Measurements from ENCODE around the gene KRT84. TPM values are rescaled to one million over a fixed set of nuclear protein-coding genes. Genes with fewer than 3 reads are reported as not detected.

The KRT84 gene
- polyA plus RNA-seq, 1 donor, result not detected

DNA sequence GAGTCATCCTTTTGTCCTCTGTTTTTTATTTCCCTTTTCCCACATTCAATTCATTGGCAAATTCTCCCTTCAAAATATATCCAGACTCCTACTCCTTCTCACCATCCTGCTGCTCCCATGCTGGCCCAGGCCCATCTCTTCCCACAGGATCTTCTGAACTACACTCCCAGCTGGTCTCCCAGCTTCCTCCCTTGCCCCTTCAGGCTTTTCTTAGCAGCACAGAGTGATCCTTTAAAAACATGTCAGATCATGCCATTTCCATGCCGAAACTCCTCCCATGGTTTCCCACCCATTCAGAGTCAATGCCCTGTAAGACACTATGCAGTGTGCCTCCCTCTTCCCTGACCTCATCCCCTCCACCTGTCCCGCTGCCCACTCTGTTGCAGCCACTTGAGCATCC is 2.4 kb upstream of the KRT84 start:
- DNase-seq, result no peak

DNA sequence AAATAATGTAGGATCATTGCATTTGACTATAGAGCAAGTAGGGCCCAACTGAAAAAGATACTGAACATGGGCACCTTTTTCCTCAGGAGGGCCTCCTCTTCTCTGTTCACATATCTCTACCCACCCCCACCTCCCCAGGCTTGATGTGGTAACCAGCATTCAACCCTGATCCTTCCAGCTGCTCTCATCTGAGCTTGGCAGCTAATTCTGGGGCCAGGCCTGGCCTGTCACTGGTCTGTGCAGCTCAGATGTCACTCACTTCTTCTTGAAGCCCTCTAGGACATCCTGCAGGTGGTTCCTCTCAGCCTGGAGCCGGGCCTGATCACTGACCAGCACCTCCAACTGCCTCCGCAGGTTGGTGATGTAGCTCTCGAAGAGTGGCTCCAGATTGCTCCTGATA is 2.1 kb downstream of the KRT84 start:
- DNase-seq, result no peak

DNA sequence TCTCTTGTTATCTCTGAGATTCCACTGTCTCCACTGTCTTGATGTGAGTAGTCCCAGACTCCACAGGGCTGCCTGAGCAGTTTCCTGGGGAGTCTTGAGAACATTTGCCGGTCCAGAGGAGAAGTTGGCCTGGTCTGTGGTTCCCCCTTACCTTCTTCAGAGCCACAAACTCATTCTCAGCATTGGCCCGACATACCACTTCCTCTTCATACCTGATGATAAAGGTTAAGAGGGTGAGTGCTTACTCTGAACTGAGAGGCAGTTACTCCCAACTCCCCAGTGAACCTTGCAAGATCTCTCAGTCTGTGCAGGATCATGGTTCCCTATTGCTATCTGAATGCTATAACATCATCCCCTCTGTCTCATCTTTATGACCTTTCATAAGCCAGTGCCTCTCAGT is 2.6 kb downstream of the KRT84 start:
- no peak for DNase-seq

DNA sequence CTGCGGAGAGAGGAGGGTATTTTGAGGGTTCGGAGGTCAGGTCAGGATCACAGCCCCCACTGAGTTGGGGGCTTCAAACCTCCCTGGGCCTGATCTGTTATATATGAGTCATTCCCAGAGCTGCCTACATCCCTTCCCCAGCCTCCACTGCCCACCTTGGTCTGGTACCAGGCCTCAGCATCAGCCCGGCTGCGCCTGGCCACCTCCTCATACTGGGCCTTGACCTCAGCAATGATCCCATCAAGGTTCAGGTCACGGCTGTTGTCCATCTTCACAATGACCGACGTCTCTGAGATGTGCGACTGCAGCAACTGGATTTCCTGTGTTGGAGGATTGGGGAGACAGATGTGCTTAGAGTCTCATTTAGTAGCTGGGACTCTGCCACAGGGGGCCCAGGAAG is 4.2 kb downstream of the KRT84 start:
- DNase-seq, result no peak

DNA sequence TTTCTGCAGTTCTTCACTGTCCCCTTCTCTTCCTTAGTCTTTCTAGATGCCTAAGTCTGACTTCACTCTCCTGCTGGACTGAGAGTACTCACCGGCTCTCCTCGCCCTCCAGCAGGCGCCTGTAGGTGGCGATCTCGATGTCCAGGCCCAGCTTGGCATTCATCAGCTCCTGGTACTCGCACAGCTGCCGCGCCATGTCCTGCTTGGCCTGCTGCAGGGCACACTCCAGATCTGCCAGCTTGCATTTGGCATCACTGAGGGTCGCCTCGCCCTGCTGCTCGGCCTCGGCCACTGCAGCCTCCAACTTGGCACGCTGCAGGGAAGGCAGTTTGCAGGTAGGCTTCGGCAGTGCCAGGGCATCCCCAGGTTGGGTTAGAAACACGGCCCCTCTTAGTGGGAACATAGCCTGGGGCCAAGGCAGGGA is 5.2 kb downstream of the KRT84 start:
- no peak for DNase-seq

DNA sequence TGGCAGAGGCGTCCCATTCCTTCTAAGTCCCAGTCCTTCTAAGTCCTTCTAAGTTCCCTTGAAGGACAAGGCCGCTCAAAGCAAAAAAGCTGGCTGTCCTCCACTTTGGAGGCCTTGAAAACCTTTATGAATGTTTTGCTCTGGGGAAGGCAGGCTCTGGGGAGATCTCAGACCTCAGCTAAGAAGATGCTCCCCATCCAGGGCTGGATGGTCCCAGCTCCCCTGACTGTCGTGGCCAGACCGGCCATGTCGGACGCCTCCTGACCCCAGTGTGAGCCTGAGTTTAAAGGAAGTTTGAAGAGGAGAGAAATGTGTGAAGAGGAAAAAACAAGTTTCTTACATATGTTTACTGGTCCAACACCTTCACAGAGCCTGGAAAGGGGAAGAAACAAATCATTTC is 5.9 kb downstream of the KRT84 start:
- no peak for DNase-seq

DNA sequence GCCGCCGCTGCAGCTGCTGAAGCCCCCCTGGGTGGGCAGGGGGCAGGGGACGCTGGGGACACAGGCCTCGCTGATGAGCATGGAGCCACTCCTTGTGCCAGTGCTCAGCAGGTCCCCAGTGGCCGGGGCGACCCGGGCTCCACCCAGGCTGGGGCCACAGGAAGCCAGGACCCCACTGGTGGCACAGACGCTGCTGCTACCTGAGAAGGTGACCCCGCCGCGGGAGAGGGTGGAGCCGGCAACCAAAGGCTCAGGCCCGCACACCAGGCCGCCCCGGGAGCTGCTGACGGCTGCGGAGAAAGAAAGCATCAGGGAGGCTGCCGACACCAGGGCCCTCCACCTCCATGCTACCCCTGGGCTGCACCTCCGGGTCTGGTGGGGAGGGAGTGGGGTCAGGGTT is 7.4 kb downstream of the KRT84 start:
- no peak for DNase-seq

DNA sequence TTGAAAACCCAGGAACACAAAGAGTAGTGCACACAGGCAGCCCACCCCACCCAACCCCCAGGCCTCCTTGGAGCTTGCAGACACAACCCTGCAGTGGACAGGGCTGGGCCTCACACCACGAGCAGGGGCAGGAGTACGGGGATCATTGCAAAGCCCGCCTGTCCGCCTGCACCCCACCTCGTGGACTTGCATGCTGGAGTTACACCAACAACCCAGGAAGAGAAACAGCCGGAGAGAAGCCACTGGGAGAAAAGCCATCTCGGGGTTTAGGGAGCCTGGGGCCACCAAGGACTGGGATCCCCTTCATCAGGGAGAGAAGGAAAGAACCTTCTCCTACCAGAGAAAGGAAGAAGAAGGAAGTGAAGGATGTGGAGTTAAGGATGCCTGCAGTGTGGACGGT is 8.2 kb downstream of the KRT84 start:
- no peak for DNase-seq

DNA sequence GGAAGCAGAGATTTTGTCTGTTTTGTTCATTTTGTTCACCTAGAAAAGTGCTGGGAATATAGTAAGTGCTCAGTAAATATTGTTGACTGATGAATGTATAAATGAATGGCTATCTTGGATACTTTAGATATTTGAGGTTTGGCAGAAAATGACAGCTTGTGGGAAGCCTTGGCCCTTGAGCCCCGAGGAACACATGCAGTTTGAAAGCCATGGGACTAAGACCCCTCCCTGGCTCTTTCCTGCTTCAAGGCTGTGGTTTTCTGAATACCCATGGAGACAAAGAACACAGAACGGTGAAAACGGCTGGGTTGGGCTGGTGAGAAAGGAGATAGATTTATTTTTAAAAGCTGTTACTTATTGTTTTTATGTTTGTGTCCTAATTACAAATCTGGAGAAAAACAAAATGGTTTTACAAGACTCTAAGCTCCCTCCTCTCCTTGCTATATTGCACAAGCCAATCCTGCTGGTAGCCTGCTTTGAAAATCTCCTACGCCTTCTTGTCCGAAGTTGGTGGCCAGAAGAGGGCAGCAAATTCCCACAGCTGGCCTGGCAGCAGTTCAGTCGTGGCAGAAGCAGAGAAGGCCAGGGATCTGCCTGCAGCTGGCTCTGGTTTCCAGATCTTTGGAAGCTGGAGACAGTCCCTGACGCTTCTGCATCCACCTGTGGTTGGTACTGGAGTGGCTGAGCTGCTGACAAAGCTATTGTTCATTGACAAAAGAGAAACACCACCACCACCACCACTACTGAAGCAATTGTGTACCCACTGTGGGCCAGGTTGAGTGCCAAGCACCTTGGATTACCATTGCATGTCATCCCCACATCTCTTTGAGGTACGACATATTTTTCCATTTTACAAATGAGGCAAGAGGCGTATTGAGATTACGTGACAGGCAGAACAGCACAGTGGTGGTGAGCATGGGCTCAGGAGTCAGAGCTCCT is 13.0 kb downstream of the KRT84 start:
- DNase-seq, result peak; percentile 72

DNA sequence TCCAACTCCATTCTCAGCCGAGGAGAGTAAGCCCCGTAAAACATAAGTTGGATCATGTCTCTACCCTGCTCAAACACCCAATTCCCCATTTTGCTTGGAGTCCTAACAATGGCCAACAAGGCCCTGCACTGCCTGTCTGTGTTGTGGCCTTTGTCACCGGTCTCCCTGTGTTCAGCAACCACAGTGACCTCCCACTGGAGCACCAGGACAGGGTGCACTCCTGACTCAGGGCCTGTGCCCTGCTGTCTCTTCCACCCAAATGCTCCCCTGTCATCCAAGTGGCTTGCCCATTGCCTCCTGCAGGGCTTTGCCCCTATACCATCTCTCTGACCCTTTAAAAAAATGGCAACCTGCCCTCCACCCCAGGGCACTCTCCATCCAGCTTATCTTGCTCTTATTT is 13.7 kb downstream of the KRT84 start:
- no peak for DNase-seq

DNA sequence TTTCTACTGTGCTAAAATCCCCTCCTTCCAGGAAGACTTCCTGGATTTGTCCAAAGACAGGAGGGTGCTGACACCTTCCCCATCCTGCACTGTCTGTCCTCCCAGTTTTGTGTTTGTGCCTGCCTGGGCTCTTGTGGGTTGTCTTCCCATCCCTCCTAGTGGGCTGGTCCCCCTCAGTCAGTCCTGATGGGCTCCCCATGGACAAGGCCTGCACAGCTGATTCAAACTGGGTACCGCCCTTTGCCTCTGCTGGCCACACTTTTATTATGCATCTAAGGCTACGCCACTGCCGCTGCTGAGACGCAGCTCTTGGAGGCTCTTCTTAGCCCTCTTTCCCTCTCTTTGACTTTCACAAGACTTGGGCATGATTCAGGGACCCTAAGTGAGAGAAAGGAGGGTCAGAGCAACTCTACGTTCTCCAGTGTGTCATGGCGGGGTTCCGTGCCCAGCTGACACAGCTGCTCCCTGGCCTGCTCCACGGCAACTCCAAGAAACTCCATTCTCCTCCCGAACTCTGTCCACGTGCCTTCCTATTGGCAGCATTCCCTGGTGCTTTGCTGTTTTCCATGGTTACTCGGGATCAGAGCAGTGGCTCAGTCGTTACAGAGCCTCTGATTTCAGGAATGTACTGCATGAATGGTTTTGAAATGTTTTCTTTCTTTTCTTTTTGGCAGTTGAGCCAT is 14.4 kb downstream of the KRT84 start:
- DNase-seq, result peak; percentile 57

DNA sequence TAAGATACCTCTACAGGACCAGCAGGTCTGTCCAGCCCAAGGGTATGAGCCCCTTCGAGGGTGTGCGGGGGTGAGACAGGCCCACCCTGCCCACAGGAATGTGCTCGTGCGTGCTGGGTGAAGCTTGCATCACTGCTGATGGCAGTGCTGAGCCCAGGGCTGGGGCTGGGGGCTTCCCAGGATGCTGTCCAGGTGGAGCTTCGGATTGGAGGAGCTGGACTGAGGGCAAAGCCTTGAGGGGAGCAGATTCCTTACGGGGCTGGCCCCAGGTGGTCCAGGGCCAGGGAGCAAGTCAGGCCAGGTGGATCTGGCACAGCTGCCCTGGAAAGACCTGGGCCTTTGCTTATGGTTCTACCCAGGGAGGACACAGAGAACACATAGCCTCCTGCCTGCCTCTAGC is 15.6 kb downstream of the KRT84 start:
- no peak for DNase-seq

DNA sequence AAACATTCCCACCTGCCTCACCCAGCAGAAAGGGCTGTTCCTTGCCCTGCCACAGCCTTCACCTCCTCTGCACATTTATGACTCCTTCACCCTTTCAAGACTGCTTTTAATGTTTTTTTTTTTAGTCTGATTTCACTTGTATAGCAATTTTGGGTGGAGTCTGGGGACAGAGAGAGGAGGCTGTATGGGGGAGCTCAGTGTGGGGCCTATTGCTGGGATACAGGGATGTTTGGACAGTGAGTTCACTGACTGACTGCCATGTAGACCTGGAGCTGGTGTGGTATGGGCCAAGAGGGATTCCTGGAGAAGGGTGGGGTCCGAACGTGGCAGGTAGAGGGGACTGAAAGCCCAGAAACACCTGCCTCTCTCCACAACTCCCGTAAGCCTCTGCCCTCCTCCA is 16.2 kb downstream of the KRT84 start:
- no peak for DNase-seq

DNA sequence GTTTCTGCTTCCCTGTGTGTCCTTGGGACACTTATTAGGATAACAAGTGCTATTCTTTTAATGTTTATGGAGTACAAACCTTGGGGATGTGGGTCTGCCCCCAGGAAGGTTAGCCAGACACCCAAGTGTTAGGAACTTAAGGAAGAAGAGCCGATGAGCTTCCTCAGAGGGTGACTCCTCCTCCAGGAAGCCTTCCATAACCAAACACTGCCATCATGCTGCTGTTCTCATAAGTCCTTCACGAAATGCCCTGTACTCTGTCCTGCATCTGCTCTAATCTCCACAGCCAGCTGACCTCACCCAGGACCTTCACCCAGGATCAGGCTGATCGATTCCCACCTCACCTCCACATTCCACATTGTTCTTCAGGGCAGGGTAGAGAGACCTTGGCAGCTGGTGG is 16.9 kb downstream of the KRT84 start:
- DNase-seq, result no peak

DNA sequence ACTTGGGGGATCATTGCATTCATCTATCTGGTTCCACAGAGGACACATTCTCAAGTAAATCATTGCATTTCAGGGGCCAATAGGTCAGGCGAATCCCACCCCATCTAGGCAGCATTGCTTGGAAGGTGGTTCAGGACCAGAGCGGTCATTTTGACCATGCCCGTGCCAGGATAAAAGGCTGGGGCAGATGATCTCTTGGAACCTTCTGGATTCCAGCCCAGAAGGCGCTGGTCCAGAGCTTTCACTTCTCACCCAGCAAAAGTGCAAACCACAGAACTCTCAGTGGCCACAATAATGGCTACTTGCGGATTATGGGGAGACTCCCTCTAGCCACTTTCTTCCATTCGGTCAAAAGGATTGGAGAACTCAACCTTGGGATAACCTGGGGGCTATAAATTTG is 17.6 kb downstream of the KRT84 start:
- DNase-seq, result no peak

DNA sequence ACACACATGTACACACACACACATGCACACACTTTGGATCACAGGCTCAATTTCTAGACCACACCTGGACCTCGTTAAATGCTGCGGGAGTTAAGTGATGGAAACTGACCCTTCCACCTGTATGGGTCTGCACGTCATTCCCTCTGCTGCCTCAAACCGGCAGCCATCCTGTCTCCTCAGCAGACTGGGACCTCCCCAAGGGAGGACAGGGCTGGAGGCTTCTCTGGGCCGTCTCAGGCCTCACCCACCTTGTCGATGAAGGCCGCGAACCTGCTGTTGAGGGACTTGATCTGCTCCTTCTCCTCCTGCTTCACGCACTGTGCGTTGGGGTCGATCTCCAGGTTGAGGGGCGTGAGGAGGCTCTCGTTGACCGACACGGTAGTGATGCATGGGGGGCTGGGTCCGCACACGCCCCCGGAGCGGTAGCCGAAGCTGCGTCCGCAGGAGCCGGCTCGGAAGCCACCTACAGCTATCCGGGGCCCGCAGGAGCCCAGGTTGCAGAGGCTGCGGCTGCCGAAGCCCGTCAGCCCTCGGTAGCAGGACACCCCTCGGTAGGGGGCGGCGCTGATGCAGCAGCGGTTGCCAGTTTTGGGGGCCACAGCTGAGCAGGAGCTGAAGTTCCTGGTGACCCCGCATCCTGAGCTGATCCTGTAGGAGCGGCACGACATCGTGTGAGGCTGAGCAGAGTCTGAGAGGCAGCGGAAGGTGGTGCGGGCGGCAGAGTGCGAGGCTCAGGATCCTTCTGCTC is 18.5 kb downstream of the KRT84 start, which contains the start of gene KRT85:
TSS of gene KRT85 (minus strand) at position 744 of the 748 bp plus-strand sequence. CDS start at position 668, 76 bp downstream.
- DNase-seq, result no peak

DNA sequence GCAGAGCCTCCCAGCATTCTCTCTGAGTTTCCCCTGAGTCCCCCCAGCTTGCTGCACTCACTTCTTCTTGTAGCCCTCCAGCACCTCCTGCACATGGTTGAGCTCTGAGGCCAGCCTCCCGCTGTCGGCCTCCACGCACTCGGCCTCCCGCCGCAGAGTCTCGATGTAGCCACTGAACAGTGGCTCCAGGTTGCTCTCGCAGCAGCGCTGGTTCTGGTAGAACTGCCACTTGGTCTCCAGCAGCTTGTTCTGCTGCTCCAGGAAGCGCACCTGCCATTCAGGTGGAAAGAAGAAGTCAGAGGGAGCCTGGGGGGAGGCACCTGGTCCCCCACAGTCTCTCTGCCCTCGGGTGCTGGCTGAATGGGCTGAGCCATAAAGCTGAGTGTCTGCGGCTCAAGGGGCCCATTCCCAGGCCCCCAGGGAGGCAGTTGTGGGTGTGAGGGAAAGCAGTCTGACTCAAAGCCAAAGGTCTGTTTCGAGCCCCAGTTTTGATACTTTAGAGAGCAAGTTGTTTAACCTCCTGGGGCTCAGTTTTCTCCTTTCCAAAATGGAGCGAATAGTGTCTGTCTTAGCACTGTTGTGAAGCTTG is 20.5 kb downstream of the KRT84 start:
- no peak for DNase-seq

DNA sequence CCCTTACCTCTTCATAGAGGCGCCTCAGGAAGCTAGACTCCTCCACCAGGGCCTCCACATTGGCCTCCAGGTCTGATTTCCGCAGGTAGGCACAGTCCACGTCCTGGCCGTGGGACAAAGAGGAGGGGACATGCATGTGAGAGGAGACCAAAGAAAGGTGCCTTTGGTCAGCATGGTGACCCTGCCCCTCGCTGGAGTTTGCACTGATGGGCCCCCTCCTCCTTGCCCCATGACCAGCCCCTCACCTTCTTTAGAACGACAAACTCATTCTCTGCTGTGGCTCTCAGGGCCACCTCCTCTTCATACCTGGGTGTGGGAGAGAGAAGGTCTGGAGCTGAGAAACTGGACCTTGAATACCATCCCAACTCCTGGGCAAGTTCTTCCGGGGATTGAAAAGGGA is 21.4 kb downstream of the KRT84 start:
- no peak for DNase-seq

DNA sequence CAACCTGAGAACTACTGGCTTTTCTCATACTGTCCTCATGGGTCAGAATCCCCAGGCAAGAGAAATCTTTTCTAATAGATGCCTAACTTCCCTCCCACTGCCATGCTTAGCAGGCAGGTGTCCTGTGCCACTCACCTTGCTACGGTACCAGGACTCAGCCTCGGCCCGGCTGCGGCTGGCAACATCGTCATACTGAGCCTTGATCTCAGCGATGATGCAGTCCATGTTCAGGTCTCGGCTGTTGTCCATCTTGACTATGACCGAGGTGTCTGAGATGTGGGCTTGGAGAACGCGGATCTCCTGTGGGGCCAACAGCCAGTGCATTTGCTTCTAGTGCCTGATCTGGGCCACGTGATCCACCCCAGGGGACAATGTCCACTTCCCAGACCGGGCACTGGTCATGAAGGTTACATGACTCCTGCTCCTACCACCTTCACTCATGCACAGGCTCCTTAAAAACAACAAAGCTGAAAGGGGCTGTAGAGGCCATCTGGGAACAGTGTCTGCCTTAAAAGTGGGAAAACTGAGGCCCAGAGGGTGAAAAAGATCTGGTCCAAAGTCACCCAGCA is 22.3 kb downstream of the KRT84 start:
- DNase-seq, result no peak

DNA sequence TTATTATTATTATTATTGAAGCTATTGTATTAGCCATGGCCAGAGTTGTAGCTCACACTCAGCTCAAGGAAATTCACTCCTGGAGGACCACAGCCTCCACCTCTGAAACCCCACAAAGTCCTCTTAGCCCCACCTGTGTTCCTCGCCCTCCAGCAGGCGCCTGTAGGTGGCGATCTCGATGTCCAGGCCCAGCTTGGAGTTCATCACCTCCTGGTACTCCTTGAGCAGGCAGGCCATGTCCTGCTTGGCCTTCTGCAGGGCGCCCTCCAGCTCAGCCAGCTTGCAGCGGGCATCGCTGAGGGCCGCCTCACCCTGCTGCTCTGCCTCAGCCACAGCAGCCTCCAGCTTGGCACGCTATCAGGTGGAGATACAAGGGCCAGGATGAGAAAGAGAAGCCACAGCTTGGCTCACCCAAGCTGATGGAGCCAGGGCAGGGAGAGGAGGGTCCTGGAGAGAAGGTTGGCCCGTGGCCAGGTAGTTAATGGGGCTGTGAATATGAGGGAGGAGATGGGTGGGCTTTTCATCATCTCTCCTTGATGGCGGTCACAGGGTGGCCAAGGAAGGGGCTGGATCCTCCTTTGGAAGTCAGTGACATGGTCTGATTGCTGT is 23.2 kb downstream of the KRT84 start:
- no peak for DNase-seq

DNA sequence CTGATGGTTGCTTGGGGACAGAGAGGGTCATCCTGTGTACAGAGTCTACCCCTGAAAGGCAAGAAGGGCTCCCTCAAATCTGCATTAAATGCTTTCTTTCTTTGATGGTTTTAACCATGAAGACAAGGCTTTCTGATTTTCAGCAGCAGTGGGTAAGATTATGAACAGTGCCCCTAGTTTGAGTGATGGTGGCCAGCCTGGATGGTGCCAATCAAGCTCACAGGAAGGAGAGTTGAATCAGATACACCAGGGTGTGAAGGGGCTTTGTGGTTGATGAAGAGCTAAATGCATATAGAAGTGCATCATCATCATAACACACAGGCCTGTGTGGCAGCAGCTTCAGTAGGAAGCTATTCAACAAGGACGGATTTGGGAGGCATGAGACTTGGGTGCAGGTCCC is 23.9 kb downstream of the KRT84 start:
- DNase-seq, result no peak
